Testis (tissue), 3 donors: Measurements from ENCODE around the gene METAP2. TPM values are rescaled to one million over a fixed set of nuclear protein-coding genes. Genes with fewer than 3 reads are reported as not detected.
A peak's percentile ranks its signal among the peaks of the same experiment; 100 is the strongest.
"Not testable (repeated sequence)": the region's sequence is repeated elsewhere in the genome, so short reads cannot be mapped to it uniquely, and the experiment has no call there.

Source experiments
- DNase-seq: peaks from one replicate; pipeline ENCODE4 v3.0.0-alpha.2; 2019
- H3K27ac ChIP-seq, 2 donors: fragments of 200-600 bp; sonication (generic); one replicate each; pipeline ENCODE4 v1.5.1; 2019
- H3K27me3 ChIP-seq: fragments of 200-600 bp; sonication (generic); one replicate; pipeline ENCODE4 v1.5.1; 2019
- H3K36me3 ChIP-seq: fragments of 200-600 bp; sonication (generic); one replicate; pipeline ENCODE4 v1.5.1; 2017; ENCODE audit warnings: low read depth; ENCODE audit errors: missing control alignments
- H3K4me1 ChIP-seq: fragments of 200-600 bp; sonication (generic); one replicate; pipeline ENCODE4 v1.5.1; 2019
- H3K4me3 ChIP-seq, 2 donors: fragments of 200-600 bp; sonication (generic); one replicate each; pipeline ENCODE4 v1.5.1; 2017 to 2019
- H3K9me3 ChIP-seq: fragments of 200-600 bp; sonication (generic); one replicate; pipeline ENCODE4 v1.5.1; 2017
- POLR2A ChIP-seq: fragments of 450-650 bp; IDR thresholded peaks from one replicate; pipeline ENCODE4 v1.6.1; 2017; ENCODE audit warnings: antibody characterized with exemption, mild to moderate bottlenecking, moderate library complexity
- WGBS, 2 donors: methylation state at CpG; one replicate each; pipeline ENCODE4 v1.1.5; 2018; 5-methylcytosine and 5-hydroxymethylcytosine counted together
- intact Hi-C: fragments of 100-400 bp; cut with DNase I; formaldehyde crosslinking; loops from one replicate; pipeline ENCODE4 v1.15.1; 2023; ENCODE audit warnings: low total_unique reads
- polyA plus RNA-seq: library from polyadenylated mRNA; stranded (reverse); fragments of 350-450 nt; fragmentation: Illumina TruSeq; extraction: RNeasy Lipid Tissue Mini Kit (QIAGEN cat#74804); gene quantifications from one replicate; pipeline ENCODE4 v1.2.3, GENCODE V29; 2014; ENCODE audit warnings: low read depth, low replicate concordance; ENCODE audit not compliant: insufficient read depth
- total RNA-seq, 2 donors: library from RNA; depleted of rRNA; stranded (reverse); fragments of >200 nt; gene quantifications; one replicate each; pipeline ENCODE4 v1.2.3, GENCODE V29; 2016
- TF ChIP-seq, protein P1 (sequence below), 3 experiments: fragments of 450-650 bp in 2 of 3; fragments of 200-600 bp in 1 of 3; sonication (generic) in 1 of 3; IDR thresholded peaks; one replicate each; pipeline ENCODE4 v1.5.1; 2016 to 2019; ENCODE audit warnings: antibody characterized with exemption in 3 of 3, mild to moderate bottlenecking in 2 of 3, moderate library complexity in 1 of 3

The METAP2 gene
- total and polyA plus RNA-seq, 3 donors from 2014 or later = 73.2 to 86.1 (median 83.1) TPM

DNA sequence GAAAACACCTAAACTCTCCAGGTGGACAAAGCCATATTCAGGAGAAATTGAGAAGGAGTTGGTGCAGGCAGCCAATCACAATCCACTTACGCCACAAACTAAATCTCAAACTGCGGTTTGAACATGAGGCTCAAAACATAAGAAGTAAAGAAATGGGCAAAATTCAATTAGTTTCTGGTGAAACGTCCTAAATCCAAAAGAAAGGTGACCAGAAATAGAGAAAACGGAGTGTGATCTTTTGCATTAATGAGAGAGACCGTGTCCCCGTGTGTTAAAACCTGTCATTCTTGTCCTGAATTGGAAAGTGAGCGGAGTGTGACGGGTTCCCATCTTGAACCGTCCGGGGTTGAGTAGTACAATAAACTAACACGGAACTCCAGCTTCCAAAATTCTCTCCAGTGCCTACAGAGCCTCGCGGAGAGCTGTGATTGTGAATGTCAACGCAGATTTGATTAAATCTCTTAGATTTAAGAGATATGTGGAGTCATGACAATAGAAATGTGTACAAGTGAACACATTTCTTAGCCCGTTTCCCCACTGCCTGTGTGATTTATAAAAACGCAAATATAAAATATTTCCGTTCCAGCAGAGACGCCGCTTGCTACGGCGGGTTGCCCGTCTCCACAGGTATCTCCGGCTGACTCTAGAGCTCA, 595 bp upstream of the METAP2 start:
- DNase-seq = peak; percentile 71
- Histone ChIP-seq H3K27ac (peak overlapping the region; percentile 75 to 91), H3K27me3 (no peaks in the 10 kb centered on the region), H3K4me3 (peak overlapping the region; percentile 70 to 86), H3K4me1 (peaks cover 10% of the 10 kb centered on the region), H3K9me3 (no peaks in the 10 kb centered on the region), H3K36me3 (no peaks in the 10 kb centered on the region)
- WGBS, 2 donors = 1% methylated on average over 23 of the region's 23 CpGs
- TF ChIP-seq, protein P1, sequence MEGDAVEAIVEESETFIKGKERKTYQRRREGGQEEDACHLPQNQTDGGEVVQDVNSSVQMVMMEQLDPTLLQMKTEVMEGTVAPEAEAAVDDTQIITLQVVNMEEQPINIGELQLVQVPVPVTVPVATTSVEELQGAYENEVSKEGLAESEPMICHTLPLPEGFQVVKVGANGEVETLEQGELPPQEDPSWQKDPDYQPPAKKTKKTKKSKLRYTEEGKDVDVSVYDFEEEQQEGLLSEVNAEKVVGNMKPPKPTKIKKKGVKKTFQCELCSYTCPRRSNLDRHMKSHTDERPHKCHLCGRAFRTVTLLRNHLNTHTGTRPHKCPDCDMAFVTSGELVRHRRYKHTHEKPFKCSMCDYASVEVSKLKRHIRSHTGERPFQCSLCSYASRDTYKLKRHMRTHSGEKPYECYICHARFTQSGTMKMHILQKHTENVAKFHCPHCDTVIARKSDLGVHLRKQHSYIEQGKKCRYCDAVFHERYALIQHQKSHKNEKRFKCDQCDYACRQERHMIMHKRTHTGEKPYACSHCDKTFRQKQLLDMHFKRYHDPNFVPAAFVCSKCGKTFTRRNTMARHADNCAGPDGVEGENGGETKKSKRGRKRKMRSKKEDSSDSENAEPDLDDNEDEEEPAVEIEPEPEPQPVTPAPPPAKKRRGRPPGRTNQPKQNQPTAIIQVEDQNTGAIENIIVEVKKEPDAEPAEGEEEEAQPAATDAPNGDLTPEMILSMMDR (IDR thresholded peaks at IDR 0.05) = no peak
- TF ChIP-seq POLR2A = no peak
- intact Hi-C loops = no loop called here

DNA sequence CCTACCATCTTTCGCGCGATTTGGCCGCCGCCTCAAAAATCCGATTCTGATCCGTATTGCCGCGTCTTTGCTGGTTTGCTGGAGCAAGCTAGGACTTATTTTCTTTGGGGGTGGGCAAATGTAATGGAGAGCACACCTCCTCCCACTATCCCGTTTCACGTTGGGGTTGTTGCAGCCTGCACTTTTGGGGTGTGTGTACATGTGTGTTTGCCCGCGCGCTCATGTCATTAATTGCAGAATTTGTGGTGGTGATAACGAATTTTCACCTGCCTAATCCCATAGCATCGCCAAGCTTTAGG, 657 bp downstream of the METAP2 start:
- peaks cover 10% of the 10 kb centered on the region for H3K4me1 ChIP-seq
- no peak for DNase-seq
- 0% methylated on average over 11 to 16 of the region's 16 CpGs for WGBS, 2 donors
- intact Hi-C loops = no loop called here
- H3K27me3 ChIP-seq = no peaks in the 10 kb centered on the region
- H3K9me3 ChIP-seq = no peaks in the 10 kb centered on the region
- peak overlapping the region; percentile 75 to 91 for H3K27ac ChIP-seq
- no peak for TF ChIP-seq POLR2A
- TF ChIP-seq, protein P1 (IDR thresholded peaks at IDR 0.05) = no peak
- peak overlapping the region; percentile 70 to 86 for H3K4me3 ChIP-seq
- H3K36me3 ChIP-seq = no peaks in the 10 kb centered on the region

DNA sequence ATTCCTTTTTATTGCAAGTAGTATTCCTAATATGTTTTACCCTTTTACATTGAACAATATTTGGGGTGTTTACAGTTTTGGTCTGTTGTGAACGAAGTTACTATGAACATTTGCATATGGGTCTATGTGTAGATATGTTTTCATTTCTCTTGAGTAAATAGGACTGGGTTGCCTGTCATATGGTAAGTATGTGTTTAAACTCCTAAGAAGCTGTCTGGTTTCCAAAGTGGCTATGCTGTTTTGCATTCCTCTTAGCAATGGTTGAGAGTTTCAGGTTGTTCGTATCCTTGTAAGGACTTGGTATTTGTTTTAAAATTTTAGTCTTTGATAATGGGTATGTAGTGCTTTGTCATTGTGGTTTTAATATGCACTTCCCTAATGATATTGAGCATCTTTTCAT, 6.3 kb downstream of the METAP2 start:
- Histone ChIP-seq H3K27ac (no peak overlapping the region), H3K36me3 (no peaks in the 10 kb centered on the region), H3K9me3 (no peaks in the 10 kb centered on the region), H3K27me3 (no peaks in the 10 kb centered on the region), H3K4me3 (no peak overlapping the region), H3K4me1 (peaks cover 13% of the 10 kb centered on the region)
- WGBS, 2 donors = 87 to 88% methylated on average over 2 of the region's 2 CpGs
- TF ChIP-seq POLR2A = no peak
- TF ChIP-seq, protein P1 (IDR thresholded peaks at IDR 0.05) = no peak
- DNase-seq = no peak
- intact Hi-C loops = no loop called here

DNA sequence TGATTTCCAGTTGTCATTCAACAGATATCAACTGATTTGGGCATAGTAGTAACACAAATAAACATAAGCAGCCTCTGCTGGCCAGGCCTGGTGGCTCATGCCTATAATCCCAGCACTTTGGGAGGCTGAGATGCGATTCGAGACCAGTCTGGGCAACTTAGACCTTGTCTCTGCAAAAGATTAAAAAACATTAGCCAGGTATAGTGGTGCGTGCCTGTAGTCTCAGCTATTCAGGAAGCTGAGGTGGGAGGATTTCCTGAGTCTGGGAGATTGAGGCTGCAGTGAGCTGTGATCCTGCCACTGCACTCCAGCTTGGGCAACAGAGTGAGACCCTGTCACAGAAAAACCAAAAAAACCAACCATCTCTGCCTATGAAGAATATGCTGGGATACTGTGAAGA, 7.1 kb downstream of the METAP2 start:
- Histone ChIP-seq H3K27ac (no peak overlapping the region), H3K4me1 (peaks cover 5% of the 10 kb centered on the region), H3K27me3 (no peaks in the 10 kb centered on the region), H3K4me3 (no peak overlapping the region), H3K36me3 (no peaks in the 10 kb centered on the region), H3K9me3 (no peaks in the 10 kb centered on the region)
- intact Hi-C loops = no loop called here
- TF ChIP-seq POLR2A = no peak
- TF ChIP-seq, protein P1 (IDR thresholded peaks at IDR 0.05) = no peak
- no peak for DNase-seq
- WGBS, 2 donors = 75 to 88% methylated on average over 3 of the region's 3 CpGs

DNA sequence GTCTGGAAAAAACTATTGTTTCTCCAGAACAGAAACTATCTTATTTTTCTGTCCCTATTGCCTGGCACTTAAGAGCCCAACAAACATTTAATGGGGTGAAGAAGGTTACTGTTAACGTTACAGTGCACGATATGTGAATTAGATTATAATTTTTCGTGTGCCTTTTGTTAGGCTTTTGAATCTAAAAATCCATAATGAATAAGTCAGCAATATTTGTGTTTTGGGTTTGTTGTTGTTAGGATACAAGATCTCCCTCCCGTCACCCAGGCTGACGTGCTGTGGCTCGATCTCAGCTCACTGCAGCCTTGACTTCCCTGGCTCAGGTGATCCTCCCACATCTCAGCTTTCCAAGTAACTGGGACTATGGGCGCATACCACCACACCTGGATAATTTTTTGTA, 7.9 kb downstream of the METAP2 start:
- no peaks in the 10 kb centered on the region for H3K36me3 ChIP-seq
- WGBS, 2 donors = 71 to 76% methylated on average over 7 of the region's 7 CpGs
- no peak for DNase-seq
- intact Hi-C loops = no loop called here
- no peaks in the 10 kb centered on the region for H3K9me3 ChIP-seq
- no peak overlapping the region for H3K4me3 ChIP-seq
- H3K27me3 ChIP-seq = no peaks in the 10 kb centered on the region
- peaks cover 4% of the 10 kb centered on the region for H3K4me1 ChIP-seq
- H3K27ac ChIP-seq = no peak overlapping the region
- TF ChIP-seq, protein P1 (IDR thresholded peaks at IDR 0.05) = no peak
- no peak for TF ChIP-seq POLR2A

DNA sequence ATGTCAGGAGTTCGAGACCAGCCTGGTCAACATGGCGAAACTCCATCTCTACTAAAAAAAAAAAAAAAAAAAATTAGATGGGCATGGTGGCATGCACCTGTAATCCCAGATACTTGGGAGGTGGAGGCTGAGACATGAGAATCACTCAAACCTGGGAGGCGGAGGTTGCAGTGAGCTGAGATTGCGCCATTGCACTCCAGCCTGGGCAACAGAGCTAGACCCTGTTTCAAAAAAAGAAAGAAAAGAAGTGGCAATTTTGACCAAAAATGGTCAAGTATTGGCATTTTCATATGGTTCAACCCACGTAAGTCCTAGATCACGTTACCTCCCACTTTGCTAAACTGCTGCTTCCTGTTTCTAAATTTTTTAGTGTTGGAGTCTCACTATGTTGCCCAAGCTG, 8.6 kb downstream of the METAP2 start:
- intact Hi-C loops, H3K9me3 ChIP-seq, H3K27me3 ChIP-seq, H3K36me3 ChIP-seq, H3K4me1 ChIP-seq, DNase-seq, H3K4me3 ChIP-seq, H3K27ac ChIP-seq: not testable (repeated sequence)
- WGBS, 2 donors = 91 to 92% methylated on average over 6 of the region's 6 CpGs
